ENCODE data around the gene NPRL2. TPM values are rescaled to one million over a fixed set of nuclear protein-coding genes. Genes with fewer than 3 reads are reported as not detected.

NPRL2 gene
- polyA plus RNA-seq, 10 donors: 16.9 to 23.2 (median 18.9) TPM

DNA sequence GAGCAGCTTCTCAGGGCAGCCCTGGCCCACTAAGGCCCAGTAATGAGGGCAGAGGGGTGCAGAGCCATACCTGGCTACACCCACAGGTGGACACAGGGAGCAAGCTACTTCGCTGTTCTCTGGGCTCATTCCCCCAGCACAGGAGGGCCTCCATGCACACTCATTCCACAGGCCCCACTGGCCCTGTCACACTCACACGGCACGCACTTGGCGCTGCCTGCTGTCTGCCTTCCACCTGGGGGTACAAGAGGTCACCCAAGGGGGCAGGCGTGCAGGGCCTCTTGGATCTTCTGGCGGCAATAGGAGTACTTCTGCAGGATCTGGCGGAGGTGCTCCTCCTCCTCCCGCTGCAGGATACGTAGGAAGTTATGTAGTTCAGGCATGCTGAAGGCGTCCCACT is 20.2 kb downstream of the NPRL2 start:
- no peak for DNase-seq

DNA sequence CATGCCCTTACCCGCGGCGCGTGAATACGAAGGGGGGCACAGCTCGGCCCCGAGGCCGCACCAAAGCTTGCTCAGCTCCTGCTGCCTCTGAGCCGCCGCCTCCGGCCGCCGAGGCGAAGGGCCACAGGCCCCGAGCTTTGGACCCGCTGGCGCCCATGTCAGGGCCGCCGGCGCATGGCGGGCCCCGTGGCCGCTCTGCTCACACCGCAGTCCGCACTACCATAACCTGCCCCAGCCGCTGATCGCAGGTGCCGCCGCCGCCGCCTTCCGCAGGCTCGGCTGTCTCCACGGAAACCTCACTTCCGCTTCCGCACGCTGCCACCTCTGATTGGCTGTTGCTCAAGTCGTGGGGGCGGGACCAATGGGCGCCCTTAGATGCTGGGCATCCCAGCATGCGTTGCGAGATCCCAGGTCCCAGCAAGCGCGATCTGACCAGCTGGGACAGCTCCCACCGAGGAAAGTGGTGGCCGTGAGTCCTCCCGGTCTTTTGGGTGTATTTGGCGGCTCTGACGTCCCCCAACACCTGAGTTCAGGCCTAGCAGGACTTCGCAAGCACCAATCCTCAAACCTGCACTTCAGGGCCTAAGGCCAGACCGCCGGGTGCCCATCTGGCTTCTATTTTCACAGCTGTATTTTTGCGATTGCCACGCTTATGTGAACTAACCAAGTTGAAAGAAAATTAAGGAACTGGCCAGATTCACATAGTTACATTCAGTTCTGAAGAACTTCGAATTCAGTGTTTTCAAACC is 22.5 kb downstream of the NPRL2 start, which contains the start of gene TUSC2:
Gene TUSC2, minus strand, starts transcription at position 281 of the 749 bp plus-strand sequence. Its CDS starts 124 bp downstream, at position 157.
- peak; percentile 96 to 98 (median 97) for DNase-seq

DNA sequence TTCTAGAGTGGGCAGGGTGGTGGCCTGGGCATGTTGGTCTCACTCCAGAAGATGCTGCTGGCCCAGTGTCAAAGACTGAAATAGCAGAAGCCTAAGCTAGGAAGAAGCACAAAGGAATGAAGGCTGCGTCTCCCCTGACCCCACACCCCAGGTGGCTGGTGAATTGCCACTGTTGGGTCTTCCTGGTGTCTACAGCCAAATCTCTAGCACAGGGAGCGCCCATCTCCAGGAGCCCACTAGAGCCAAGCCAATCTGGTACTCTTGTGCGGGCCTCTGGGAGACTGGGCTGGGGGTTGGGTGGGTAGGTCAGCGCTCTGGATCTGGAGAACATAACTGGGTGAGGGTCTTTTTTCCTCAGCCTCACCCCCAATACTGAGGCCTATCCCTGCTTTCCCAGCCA is 23.4 kb downstream of the NPRL2 start:
- no peak for DNase-seq

DNA sequence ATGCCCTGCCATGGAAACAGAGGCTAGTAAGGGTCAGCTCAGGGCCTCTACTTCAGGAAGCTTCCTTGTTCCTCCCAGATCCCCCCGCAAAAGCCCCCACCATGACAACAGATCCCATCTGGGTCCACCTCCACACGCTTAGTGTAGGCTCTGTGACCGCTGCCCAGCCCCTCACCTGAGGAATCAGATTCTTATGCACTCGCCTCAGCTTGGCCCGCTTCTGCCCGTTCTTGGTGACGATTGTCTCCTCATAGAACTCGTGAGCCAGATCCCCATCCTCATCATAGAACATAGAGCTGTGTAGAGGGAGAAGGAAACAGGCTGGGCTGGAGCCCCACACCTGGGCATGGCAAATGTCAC is 24.4 kb downstream of the NPRL2 start:
- DNase-seq: no peak

DNA sequence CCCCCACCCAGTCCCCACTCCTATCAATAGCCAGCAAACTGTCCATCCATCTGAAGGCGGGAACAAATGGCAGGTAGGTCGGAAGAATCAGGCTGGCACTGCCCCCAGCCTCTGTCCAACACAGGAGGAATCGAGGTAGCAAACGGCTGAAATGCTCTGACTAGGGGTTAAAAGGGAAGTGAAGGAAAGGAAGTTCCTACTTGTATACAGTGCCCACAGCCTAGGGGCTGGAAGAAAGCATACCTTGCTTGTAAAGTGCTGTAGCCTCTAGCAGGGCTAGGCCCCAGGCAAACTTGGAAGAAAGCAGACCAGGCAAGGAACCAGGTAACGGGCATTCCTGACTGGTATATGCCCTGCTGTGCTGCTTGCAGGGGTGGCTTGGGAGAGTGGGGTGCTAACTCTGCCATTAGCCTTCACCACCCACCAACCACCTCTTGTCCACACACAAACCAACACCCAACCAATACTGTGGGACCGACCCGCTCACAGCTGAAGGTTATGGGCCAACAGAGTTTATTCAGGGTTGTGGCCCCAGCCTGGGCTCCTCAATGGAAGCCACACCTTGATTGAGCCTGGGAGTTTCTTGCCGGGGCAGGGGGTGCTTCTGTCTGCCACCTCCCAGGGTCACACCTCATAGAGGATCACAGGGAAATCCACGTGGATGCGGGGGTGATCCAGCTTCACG is 24.9 kb downstream of the NPRL2 start:
- DNase-seq: no peak

DNA sequence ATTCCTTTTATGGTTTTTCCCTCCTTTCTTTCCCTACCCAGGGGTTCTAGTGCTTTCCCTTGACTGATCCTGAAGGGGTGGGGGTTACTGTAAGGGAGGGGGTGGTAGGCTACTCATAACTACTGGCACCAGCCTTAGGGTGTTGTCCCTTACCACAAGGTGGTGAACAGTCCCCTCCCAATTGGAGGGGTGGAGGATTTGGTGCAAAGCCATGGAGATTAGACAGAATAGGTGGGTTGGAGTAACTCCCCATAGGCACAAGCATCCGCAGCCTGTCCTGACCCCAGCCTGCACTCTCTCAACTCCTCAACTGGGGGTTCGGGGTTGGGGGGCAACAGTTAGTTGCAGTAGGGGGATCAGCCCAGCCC is 25.5 kb downstream of the NPRL2 start:
- no peak for DNase-seq

DNA sequence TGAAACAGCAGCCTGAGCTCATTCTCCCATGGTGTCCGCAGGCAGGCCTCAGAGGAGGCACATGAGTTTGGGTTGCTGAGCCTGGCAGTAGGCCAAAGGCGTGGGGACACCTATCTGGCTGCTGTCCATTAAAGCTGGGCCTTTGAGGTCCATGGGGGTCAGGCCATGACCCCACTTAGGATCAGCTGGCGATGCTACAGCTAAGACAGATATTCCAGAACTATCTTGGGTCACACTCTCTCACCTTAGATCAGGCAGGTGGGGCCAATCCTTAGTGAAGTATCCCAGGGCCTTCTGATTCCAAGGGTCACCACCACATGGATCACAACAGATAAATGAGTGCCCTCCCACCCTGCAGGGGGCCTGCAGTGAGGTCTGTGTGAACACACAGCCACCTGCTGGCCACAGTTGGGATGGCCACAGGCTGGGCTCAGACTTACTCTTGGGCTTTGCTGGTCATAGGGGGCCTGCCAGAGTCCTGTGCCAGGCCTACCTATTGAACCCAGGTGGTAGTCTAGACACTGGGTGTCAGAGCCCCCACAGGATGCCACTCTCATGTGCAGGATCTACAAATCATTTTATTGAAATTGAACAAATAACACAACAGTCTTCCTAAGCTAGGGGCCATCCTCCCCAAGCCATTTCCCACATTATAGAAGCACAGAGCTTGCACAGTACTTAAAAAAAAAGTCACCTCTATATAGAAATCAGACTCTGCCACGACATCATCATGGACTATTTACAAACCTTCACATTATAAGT is 26.0 kb downstream of the NPRL2 start:
- DNase-seq: peak in 2 of 3 donors; percentile 66 to 81

DNA sequence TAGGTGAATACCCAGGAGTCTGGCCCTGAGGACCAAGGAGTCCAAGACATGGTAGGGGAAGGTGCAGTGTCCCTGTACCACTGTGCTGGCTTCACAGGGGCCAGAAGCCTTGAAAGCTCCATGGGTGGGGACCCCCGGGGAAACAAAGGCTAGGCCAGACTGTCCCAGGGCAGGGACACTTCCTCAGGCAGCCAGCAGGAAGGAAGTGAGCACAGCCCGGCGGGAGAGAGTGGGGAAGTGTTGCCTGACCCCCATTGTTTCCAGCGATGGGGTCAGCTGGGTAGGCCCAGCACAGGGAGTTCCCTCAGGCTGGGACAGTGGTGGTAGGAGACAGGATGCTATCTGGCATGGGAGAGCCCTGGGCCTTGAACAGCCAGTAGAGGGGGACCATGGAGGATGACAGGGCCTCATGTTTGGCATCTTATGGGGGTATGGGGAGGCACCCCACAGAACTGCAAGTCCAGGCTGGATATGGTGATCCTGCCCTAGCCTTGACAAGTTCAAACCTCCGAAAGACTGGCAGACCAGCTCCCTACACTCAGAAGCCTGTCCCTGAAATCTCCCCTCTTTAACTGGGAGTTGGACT is 26.9 kb downstream of the NPRL2 start:
- peak in 1 of 3 donors; percentile 55 for DNase-seq

DNA sequence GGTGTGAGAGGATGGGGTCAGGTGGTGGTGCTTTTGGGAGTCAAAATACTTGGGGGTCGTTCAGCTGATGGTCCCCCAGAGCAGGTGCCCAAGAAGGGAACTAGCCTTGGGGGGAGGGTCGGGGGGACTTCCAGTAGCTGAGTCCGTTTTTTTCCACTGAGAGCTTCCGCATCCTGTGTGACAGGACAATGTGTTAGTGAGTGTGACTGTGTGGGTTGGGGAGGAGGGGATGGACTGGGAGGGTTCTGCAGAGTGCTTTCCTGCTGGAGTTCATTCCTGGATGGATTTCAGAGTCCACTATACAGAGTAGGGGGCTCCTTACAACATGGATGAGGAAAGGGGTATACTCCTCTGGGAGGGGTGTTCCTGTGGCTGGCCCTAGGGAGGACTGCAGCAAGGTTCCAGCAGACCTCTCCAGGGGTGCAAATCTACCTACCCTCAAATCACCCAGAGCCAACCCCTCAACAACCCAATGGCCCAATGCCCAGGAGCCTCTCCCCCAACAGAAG is 27.4 kb downstream of the NPRL2 start:
- DNase-seq: peak in 1 of 3 donors; percentile 64

DNA sequence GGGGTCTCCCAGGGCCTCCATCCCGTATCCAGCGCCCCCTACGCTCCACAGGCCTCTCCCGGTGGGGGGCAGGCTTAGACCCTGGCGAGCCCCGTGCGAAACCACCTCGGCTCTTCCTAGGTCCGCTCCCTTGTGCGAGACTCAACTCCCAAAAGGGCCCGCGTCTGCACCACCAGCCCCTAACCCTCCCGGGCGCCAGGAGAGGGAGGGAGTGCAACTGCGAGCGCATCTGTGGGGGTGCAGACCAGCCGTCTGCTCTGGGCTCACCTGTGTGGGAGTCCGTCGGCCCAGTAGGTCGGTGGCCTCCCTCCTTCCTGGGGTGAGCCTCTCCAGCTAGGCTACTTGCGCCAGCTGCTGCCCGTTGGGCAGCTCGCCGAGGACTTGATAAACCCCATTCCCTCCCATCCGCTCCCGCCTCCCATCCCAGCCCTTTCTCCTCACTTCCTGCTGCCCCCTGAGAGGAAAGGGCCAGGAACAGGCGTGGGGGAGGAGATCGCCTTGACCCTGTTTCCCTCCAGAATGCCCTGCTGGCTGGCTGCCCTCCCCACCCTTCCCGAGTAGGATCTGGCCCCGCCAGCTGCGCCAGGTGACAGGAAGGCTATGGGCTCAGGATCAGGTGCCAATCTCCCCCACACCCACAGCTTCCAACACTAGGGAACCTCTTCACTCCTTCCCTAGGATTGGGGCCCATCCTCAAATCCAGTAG is 28.0 kb downstream of the NPRL2 start, which contains the start of gene HYAL2:
Gene HYAL2, minus strand, starts transcription at position 360 of the 706 bp plus-strand sequence. CDS start 2,256 bp downstream, outside the sequence.
- peak in 1 of 3 donors; percentile 59 for DNase-seq

DNA sequence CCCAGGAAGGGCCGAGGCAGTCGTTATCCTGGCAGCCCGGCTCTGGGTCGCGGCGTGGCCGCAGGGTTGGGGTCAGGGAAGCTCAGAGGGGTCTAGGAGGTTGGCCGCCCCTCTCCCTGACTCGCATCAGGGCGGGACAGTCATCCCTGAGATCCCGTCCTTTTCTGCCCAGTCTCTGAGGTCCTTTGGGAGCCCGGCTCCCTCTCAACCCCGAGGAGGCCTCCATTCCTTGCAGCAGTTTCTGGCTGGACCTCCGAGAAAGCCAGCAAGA is 28.5 kb downstream of the NPRL2 start:
- no peak for DNase-seq

DNA sequence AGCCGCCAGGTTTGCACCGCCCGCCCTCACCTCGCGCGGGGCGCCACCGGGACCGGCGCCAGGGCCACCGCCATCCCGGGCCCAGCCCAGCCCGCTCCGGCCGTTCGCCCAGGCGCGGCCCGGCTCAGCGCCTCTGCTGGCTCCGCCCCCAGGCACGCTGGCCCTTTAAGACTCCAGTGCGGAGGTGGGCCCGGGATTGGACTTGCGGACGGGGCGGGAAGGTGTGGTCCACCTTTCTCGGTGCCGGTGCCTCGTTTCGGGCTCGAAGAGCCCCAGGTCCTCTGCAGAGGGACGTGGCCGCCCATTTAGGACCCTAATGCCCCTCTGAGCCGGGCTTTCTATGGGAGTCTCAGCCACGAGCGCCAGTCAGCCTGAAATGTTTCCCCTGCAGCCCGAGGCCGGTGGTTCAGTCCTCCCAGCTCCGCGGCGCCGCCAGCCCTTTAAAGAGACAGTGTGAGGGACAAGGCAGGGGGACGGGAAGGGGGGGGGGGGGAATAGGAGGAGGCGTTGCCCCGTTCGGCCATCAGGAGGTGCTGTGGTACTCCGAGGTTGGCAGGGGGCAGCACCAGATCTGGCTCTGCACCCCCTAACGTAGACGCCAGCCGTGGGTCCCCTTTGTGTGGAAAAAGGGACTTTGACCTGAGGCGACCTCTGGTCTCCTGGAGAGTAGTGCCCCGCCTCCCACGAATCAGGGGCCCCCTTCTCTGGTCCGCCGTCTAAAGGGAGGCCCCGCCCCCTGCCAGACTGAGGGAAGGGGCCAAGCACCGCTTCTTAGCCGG is 29.1 kb downstream of the NPRL2 start:
- DNase-seq: peak; percentile 90 to 97 (median 91)

DNA sequence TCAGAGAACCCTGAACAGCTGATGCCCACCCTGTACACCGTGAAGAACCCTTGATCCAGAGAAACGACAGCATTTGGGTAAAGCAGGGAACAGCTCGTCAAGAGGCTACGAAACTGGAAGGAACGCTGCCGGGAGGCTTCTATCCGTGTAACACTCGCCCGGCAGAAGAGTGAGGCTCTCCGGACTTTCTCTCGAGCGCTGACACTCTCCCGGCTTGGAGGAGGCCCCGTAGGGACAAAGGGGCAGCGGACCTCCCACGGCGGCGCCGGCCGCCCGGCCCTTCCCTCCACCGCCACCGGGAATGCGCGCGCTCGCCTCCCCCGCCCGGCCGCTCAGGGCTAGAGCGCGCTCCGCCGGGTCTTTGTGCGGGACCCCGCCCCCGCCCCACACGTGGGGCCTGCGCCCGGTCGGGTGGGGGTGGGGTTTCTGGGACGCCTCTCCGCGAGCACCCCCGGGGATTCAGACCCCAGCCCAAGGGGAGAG is 29.7 kb downstream of the NPRL2 start:
- peak; percentile 77 to 95 (median 89) for DNase-seq

DNA sequence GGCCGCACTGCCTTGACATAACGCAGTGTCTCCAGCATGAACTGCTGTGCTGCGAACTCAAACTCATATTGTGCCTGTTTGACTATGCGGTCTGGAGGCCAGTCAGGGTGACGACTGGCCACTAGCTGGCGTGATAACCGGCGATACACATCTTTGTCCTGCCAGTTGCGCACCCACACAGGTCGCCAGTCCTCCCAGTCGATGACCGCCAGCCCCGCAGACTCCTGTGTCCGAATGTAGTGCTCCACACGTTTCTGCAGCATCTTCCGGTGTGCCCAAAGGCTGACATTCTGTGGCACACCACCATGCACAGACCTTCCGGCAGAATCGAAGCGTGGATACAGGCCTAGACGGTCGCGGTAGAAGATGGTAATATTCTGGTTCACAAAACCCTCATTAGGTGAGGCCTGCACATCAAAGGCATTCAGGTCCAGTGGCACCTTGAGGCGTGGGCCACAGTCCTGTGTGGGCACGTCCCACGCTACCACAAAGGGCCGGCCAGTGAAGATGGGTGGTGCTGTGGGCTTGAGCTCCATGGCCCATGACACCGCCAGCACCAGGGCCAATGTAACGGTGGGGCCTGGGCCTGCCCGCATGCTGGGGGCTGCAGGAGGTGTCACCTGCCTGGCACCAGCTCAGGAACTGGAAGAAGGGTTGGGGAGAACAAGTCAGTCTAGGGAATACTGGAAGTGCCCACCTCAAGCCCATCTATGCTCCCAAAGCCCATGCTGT is 30.5 kb downstream of the NPRL2 start:
- no peak for DNase-seq

DNA sequence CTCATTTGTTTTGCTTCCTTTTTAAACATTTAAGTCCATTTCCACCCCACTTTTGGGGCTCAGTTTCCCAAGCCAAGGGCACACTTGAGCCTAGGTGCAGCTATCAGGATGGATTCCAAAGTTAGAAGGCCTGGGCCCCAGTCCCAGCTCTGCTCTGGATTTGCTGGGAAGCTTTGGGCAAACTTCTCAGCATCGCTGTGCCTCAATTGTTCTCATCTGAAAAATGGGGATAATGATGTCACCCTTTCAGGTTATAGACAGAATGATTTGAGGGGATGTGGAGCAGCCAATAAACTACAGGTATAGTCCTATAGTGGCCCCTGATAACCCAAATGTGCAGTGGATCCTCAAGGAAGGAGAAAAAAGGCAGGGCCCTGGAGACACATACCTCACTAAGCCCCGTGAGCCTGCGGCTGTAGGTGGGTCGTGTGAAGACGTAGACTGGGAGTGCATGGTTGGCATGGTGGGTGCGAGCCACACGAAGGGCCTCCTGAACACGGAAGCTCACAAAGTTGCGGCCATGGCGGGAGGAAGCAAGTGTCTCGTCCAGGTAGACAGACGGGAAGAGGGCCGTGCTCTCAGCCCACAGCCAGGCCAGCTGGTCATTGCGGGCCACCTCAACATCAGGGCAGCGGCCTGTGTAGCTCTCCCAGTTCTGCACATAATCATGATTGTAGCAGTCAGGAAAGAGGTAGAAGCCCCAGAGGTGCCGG is 31.2 kb downstream of the NPRL2 start:
- DNase-seq: no peak

DNA sequence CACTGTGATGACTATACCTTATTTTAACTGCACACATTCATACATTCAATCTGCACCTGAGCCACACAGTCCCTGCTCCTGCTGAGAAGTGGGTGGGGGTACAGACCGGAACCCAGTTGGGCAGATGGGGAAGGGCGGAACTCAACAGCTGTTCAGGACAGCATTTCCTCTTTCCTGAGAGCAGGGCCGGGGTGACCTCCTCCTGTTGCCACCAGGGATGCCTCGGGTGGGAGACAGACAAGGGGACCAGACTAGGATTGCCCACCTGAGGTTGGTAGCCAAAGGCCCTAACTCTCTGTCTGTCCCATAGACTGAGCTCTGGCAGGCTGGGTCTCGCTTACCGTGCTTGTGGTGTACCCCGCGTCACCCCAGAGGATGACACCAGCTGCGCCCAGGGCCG is 32.0 kb downstream of the NPRL2 start:
- DNase-seq: no peak

DNA sequence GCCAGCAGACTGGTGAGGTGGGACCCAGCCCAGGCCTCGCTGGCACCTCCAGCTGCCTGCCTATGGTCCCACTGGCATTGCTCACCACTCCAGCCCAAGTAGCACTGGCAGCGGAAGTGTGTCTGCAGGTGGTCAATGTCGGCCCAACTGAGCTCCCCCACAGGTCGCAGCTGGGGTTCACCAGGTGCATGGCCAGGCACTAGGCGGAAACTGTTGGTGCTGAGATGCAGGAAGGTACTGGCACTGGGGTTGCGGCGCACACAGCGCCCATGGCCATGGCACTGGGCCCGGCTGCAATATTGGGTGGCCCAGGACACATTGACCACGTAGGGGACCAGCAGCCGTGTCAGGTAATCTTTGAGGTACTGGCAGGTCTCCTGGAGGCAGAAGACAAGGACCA is 32.4 kb downstream of the NPRL2 start:
- no peak for DNase-seq

DNA sequence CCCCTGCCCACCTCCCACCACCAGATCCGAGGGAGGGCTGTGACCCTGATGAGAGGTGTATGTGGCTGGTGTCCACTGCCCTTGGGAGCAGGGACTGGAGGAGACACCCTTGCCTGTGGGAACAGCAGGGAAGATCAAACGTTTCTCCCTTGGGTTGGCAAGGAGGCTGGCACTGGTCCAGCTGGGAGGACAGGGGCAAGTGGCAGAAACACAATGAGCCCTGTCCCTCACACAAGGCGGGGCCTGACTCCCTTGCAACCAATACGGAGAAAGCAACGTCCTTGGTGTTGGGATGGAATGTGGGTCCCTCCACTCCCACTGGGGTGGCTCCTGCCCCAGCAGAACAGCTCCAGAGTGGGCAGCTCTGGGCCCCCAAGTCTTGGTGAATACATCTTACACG is 33.3 kb downstream of the NPRL2 start:
- DNase-seq: no peak

DNA sequence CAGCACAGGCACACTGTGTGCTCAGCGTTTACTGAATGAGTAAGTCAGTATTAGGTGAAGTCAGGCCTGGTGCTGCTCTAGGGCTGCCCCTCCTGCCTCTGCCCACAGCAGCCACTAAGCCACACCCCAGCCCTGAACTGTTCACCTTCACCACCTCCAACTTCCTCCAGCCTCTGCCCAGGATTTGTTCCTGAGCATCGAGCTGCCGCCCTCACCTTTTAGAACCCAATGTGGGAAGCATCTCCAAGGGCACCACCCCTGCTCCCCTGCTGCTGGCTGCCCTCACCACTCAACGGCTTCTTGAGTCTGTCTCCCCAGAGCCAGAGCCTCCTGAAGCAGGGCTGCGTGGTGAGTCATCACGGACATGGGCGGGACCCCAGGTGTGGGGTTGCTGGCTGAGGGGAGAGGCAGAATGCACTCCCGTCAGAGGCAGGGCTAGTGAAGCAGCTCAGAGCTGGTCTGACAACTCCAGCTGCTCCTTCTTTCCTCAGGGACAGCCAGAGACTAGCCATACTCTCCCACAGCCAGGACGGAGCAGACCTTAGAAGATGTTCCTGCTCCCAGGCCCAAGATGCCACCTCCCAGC is 33.8 kb downstream of the NPRL2 start:
- DNase-seq: no peak

Data from muscle of back (tissue), 11 donors.